Heart left ventricle (tissue), 16 donors: ENCODE measurements around the gene SELENOO. TPM values are rescaled to one million over a fixed set of nuclear protein-coding genes. Genes with fewer than 3 reads are reported as not detected.

Experiments used
- ATAC-seq, 4 donors: fragments of 200-7000 bp; cut with Tn5 transposase; one replicate each; pipeline ENCODE4 v1.9.1; 2020 to 2022; ENCODE audit warnings: moderate library complexity in 4 of 4, mild to moderate bottlenecking in 3 of 4, moderate number of reproducible peaks in 1 of 4
- DNase-seq, 5 donors: peaks; one replicate each; pipeline ENCODE4 v3.0.0-alpha.2; 2020
- H3K27ac ChIP-seq, 12 donors: fragments of 200-600 bp; sonication (generic) in 4 of 12; one replicate each; pipeline versions ENCODE4 v1.5.0 to v1.8.0; 2016 to 2022; ENCODE audit warnings: mild to moderate bottlenecking in 2 of 12
- H3K27me3 ChIP-seq, 9 donors: fragments of 200-600 bp; sonication (generic) in 2 of 9; one replicate each; pipeline versions ENCODE4 v1.5.1 to v1.8.0; 2016 to 2022; ENCODE audit warnings: mild to moderate bottlenecking in 3 of 9
- H3K36me3 ChIP-seq, 9 donors: fragments of 200-600 bp; sonication (generic) in 2 of 9; one replicate each; pipeline versions ENCODE4 v1.5.0 to v1.8.0; 2018 to 2022; ENCODE audit warnings: mild to moderate bottlenecking in 2 of 9
- H3K4me1 ChIP-seq, 12 donors: fragments of 200-600 bp; sonication (generic) in 4 of 12; one replicate each; pipeline versions ENCODE4 v1.5.0 to v1.8.0; 2016 to 2022; ENCODE audit warnings: mild to moderate bottlenecking in 3 of 12
- H3K4me3 ChIP-seq, 12 donors: fragments of 200-600 bp; sonication (generic) in 4 of 12; one replicate each; pipeline versions ENCODE4 v1.5.0 to v1.8.0; 2017 to 2022; ENCODE audit warnings: mild to moderate bottlenecking in 9 of 12, moderate library complexity in 4 of 12
- H3K9me3 ChIP-seq, 12 donors: fragments of 200-600 bp; sonication (generic) in 4 of 12; one replicate each; pipeline versions ENCODE4 v1.5.0 to v1.8.0; 2016 to 2022; ENCODE audit warnings: mild to moderate bottlenecking in 1 of 12
- POLR2A ChIP-seq, 2 donors: fragments of 450-650 bp; IDR thresholded peaks; one replicate each; pipeline ENCODE4 v1.6.1; 2017; ENCODE audit warnings: antibody characterized with exemption in 2 of 2, mild to moderate bottlenecking in 2 of 2, moderate library complexity in 2 of 2
- WGBS, 4 donors: extraction: QIAGEN DNeasy Blood & Tissue Kit in 2 of 4; methylation state at CpG; one replicate each; pipeline versions ENCODE4 v1.1.5 to v1.1.7; 2013 to 2018; 5-methylcytosine and 5-hydroxymethylcytosine counted together
- intact Hi-C, 10 donors: fragments of 100-400 bp; cut with DNase I; formaldehyde crosslinking; loops; one replicate each; pipeline versions ENCODE4 v1.11.1 to v1.14.2; 2022
- polyA plus RNA-seq, 2 donors: library from polyadenylated mRNA; stranded (reverse); fragments of 200-250 nt; gene quantifications; one replicate each; pipeline ENCODE4 v1.2.3, GENCODE V29; 2013
- total RNA-seq, 9 donors: library from RNA; depleted of rRNA in 2 of 9; stranded (reverse); fragments of >200 nt in 2 of 9; fragmentation: NEBNext Ultra II Directional in 3 of 9; extraction: Animal tissue kit (Norgen Biotek cat#: 25700) in 3 of 9; gene quantifications; one replicate each; pipeline versions ENCODE4 v1.1.0 to v1.2.4, GENCODE V29; 2016 to 2023
- TF ChIP-seq, protein P1 (sequence below), 12 donors: fragments of 200-600 bp; sonication (generic) in 4 of 12; IDR thresholded peaks; one replicate each; pipeline versions ENCODE4 v1.5.0 to v1.8.0; 2018 to 2022; ENCODE audit warnings: antibody characterized with exemption in 12 of 12, mild to moderate bottlenecking in 5 of 12
- donor health status: ischemic (EF 13 %, LVEDD 7.1; RV severe dilation, severe dysfunction).
- donor health status: healthy with polysubstance abuse.
- donor health status: DM: no; HTN: yes; CAD: no.
- donor health status: DM: no; HTN: no; CAD: no.
- donor health status: ischemic (EF 25% LVEDD 6.9; RV normal size, moderate dysfunction).
- donor health status: ischemic (EF 25% LVEDD 5.7; RV mildly dilated, moderate dysfunction).
- donor health status: healthy.
- donor health status: DM: yes; HTN: yes; CAD: no.
- donor health status: ischemic (EF 35%, LVEDD 5.7; RV mildly dilated, moderate dysfunction).
- donor health status: nonischemic (EF 11% LVEDD 7.7; RV severe dilation, severe dysfunction).
- donor health status: DM: yes; HTN: yes; CAD: no.
- donor health status: PGD.
- donor health status: ischemic (EF 29% LVEDD 5.4; RV normal size, mild dysfunction).
- donor health status: nonischemic (EF 23%, LVEDD 6.1; RV moderate dilation, normal function).

SELENOO gene
- total and polyA plus RNA-seq, 11 donors = 10.4 to 23.8 (median 15.4) TPM

DNA sequence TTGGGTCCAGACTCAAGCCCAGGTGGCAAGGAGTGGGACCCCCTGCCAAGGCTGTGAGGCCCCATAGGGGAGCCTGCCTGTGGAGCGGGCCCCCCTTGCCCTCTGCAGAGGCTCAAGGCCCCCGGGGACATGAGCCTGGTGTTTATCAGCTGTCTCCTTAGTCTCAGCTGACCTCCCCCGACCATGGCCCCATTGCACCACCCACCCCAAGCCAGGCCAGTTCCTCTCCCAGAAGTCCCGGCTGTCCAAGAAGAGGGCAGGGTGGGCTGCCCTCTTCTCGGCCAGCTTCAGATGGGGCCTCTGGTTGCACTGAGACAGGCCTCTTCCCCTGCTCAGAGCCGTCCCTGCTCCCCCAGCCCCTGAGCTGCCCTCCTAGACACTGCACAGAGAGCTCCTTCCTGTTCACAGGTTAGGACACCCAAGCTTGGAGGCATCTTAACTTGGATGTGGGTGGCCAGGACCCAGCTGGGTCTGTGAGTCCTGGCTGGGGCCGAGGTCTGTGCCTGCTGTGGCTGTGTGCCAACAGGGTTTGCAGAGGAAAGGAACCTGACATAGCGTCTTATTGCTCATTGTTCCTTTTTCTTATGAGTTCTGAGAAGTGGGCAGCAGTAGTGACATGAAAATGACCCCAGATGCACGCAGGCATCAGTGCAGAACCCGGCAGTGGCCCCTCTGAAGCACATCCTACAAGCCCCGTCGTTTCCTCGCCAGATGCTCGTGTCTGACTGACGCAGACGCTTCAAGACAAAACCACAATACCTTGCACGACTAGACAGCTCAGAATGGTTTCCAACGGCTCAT is 9.7 kb upstream of the SELENOO start:
- DNase-seq = peak in 3 of 5 donors; percentile 59 to 69 (median 62)
- intact Hi-C loops = no loop called here

DNA sequence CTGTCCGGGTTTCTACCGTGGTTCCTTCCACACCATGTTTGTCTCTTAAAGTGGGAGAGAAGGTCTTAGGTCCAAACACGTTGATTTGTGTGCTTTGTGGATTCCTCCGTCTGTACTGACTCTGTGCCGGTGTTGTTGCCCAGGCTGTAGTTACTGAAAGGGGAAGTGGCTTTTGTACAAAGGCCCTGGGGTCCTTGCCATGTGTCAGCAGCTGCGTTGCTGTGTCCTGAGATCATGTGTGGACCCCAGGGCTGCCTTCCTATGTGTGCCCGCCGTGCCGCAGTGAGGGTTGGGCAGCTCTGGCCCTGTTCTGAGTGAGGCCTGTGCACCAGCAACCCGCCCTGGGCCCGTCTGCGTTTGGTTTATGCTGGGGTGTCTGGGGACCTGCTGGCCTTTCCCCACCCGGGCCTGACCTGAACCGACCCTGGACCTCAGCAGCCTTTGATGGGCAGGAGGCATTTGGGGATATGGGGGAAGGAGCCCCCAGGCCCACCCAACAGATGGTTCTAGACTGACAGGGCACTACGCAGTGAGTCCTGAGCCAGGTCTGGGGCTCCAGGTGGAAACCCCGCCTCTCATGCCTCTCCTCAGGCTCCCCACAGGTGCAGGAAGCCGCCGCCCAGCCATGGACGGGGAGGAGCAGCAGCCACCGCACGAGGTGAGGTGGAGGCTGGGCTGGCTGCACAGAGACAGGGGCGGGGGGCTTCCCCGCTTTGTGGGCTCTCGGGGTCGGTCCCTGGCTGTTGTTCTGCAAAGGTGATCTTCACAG is 8.2 kb upstream of the SELENOO start:
- whole genome bisulfite sequencing, 4 donors = 77 to 88% (median 85%) methylated on average over 17 to 25 of the region's 25 CpGs
- ATAC-seq (no peak), DNase-seq (peak in 1 of 5 donors; percentile 34)
- H3K36me3 ChIP-seq = peaks cover 0 to 47% (median 16%) of the 10 kb centered on the region in 9 donors
- intact Hi-C loops = no loop called here
- H3K27ac ChIP-seq = peak overlapping the region in 4 of 12 donors; percentile 11 to 94 (median 28)
- TF ChIP-seq, protein P1, sequence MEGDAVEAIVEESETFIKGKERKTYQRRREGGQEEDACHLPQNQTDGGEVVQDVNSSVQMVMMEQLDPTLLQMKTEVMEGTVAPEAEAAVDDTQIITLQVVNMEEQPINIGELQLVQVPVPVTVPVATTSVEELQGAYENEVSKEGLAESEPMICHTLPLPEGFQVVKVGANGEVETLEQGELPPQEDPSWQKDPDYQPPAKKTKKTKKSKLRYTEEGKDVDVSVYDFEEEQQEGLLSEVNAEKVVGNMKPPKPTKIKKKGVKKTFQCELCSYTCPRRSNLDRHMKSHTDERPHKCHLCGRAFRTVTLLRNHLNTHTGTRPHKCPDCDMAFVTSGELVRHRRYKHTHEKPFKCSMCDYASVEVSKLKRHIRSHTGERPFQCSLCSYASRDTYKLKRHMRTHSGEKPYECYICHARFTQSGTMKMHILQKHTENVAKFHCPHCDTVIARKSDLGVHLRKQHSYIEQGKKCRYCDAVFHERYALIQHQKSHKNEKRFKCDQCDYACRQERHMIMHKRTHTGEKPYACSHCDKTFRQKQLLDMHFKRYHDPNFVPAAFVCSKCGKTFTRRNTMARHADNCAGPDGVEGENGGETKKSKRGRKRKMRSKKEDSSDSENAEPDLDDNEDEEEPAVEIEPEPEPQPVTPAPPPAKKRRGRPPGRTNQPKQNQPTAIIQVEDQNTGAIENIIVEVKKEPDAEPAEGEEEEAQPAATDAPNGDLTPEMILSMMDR (IDR thresholded peaks at IDR 0.05) = no peak
- no peak for TF ChIP-seq POLR2A (IDR thresholded peaks at IDR 0.05)
- no peaks in the 10 kb centered on the region for H3K27me3 ChIP-seq
- peaks cover 5 to 56% (median 31%) of the 10 kb centered on the region in 12 donors for H3K4me1 ChIP-seq
- H3K9me3 ChIP-seq = no peaks in the 10 kb centered on the region
- peak overlapping the region in 1 of 12 donors; percentile 61 for H3K4me3 ChIP-seq

More for the DNA sequence above, 9.7 kb upstream of the SELENOO start:
- Histone ChIP-seq H3K27me3 (no peaks in the 10 kb centered on the region), H3K27ac (peak overlapping the region; percentile 51 to 94 (median 77)), H3K4me1 (peaks cover 8 to 70% (median 42%) of the 10 kb centered on the region in 12 donors), H3K9me3 (no peaks in the 10 kb centered on the region), H3K36me3 (peaks cover 0 to 32% (median 14%) of the 10 kb centered on the region in 9 donors), H3K4me3 (peak overlapping the region; percentile 10 to 61 (median 50))
- 52 to 66% (median 61%) methylated on average over 17 to 18 of the region's 18 CpGs for WGBS, 4 donors
- TF ChIP-seq, protein P1 (IDR thresholded peaks at IDR 0.05) = no peak
- TF ChIP-seq POLR2A (IDR thresholded peaks at IDR 0.05) = no peak
- peak in 2 of 4 donors; percentile 6 to 17 for ATAC-seq

DNA sequence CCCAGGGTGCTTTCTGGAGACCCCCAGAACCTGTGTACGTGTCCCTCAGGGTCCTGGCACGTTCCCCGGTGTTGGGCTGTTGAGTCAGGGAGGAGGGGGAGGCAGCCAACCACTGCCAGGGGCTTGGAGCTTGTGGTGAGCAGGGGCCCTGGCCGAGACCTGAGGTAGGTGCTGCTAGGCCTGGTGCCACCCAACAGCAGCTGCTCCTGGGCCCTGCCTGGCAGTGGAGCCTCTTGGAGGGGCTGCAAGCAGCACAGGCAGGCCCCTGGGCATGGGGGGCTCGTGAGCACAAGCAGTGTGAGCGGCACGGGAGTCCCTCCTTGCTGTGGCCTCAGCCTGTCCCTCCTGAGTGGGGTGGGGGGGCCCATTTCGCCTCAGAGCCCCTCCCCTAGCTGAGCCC is 7.2 kb upstream of the SELENOO start:
- DNase-seq = no peak
- intact Hi-C loops = no loop called here
- Histone ChIP-seq H3K27me3 (no peaks in the 10 kb centered on the region), H3K4me1 (peaks cover 5 to 46% (median 30%) of the 10 kb centered on the region in 12 donors), H3K9me3 (no peaks in the 10 kb centered on the region), H3K36me3 (peaks cover 0 to 57% (median 19%) of the 10 kb centered on the region in 9 donors), H3K4me3 (no peak overlapping the region), H3K27ac (no peak overlapping the region)
- 82 to 90% (median 84%) methylated on average over 3 to 8 of the region's 8 CpGs; no CpG with 5 or more reads in 1 of the 4 donors for WGBS, 4 donors
- no peak for ATAC-seq
- TF ChIP-seq, protein P1 (IDR thresholded peaks at IDR 0.05) = no peak
- TF ChIP-seq POLR2A (IDR thresholded peaks at IDR 0.05) = no peak
